ENCODE results near the gene ITPR2.

DNA sequence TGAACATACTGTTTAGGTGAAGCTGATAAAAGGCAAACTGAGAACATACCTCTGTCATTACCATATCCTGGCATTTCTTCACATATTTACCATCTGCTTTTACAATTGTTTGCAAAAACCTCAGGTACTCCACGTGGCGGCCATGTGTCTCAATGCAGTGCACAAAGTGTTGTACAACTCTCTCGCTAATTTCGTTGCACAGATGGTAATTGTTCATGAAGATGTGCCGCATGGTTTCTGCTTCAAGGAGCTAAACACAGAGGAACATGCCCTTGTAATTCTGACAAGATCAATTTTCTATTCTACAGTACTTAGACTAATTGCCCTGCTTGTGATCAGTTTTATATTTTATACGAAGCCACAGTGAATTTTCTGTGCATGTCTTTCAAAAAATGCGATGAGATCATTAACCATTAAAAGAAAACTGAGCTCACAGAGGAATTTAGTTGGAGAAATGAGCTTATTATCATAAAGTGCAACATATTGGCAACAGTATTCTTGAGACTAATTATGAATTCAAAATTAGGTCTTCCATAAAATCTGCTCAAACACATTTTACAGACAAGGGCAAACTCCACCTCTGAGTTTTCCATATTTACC lies 233.8 kb downstream of the ITPR2 start:
- TF ChIP-seq, protein P1, sequence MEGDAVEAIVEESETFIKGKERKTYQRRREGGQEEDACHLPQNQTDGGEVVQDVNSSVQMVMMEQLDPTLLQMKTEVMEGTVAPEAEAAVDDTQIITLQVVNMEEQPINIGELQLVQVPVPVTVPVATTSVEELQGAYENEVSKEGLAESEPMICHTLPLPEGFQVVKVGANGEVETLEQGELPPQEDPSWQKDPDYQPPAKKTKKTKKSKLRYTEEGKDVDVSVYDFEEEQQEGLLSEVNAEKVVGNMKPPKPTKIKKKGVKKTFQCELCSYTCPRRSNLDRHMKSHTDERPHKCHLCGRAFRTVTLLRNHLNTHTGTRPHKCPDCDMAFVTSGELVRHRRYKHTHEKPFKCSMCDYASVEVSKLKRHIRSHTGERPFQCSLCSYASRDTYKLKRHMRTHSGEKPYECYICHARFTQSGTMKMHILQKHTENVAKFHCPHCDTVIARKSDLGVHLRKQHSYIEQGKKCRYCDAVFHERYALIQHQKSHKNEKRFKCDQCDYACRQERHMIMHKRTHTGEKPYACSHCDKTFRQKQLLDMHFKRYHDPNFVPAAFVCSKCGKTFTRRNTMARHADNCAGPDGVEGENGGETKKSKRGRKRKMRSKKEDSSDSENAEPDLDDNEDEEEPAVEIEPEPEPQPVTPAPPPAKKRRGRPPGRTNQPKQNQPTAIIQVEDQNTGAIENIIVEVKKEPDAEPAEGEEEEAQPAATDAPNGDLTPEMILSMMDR (IDR thresholded peaks at IDR 0.05; ENCODE audit: control extremely low read depth in 1 of 3, insufficient read depth in 1 of 3, low read depth in 1 of 3, low read length in 3 of 3) = no peak
- TF ChIP-seq HDAC2 (IDR thresholded peaks at IDR 0.05; ENCODE audit: borderline replicate concordance in 1 of 2, low read depth in 2 of 2, low read length in 2 of 2) = no peak
- TF ChIP-seq GABPA (IDR thresholded peaks at IDR 0.05; ENCODE audit: borderline replicate concordance, insufficient read depth, low read length) = no peak
- no peak for TF ChIP-seq SP1 (IDR thresholded peaks at IDR 0.05; ENCODE audit: low read depth, low read length)
- TF ChIP-seq, protein P2, sequence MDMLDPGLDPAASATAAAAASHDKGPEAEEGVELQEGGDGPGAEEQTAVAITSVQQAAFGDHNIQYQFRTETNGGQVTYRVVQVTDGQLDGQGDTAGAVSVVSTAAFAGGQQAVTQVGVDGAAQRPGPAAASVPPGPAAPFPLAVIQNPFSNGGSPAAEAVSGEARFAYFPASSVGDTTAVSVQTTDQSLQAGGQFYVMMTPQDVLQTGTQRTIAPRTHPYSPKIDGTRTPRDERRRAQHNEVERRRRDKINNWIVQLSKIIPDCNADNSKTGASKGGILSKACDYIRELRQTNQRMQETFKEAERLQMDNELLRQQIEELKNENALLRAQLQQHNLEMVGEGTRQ (IDR thresholded peaks at IDR 0.05; ENCODE audit: low read length) = no peak
- TF ChIP-seq POLR2AphosphoS5 (IDR thresholded peaks at IDR 0.05; ENCODE audit: low read depth, low read length) = no peak
- TF ChIP-seq POLR2A (IDR thresholded peaks at IDR 0.05; ENCODE audit: control extremely low read depth in 1 of 2, low read depth in 2 of 2, low read length in 2 of 2) = no peak
- no peak for TF ChIP-seq EGR1 (IDR thresholded peaks at IDR 0.05; ENCODE audit: borderline replicate concordance, low read depth, low read length)
- TF ChIP-seq, protein P3, sequence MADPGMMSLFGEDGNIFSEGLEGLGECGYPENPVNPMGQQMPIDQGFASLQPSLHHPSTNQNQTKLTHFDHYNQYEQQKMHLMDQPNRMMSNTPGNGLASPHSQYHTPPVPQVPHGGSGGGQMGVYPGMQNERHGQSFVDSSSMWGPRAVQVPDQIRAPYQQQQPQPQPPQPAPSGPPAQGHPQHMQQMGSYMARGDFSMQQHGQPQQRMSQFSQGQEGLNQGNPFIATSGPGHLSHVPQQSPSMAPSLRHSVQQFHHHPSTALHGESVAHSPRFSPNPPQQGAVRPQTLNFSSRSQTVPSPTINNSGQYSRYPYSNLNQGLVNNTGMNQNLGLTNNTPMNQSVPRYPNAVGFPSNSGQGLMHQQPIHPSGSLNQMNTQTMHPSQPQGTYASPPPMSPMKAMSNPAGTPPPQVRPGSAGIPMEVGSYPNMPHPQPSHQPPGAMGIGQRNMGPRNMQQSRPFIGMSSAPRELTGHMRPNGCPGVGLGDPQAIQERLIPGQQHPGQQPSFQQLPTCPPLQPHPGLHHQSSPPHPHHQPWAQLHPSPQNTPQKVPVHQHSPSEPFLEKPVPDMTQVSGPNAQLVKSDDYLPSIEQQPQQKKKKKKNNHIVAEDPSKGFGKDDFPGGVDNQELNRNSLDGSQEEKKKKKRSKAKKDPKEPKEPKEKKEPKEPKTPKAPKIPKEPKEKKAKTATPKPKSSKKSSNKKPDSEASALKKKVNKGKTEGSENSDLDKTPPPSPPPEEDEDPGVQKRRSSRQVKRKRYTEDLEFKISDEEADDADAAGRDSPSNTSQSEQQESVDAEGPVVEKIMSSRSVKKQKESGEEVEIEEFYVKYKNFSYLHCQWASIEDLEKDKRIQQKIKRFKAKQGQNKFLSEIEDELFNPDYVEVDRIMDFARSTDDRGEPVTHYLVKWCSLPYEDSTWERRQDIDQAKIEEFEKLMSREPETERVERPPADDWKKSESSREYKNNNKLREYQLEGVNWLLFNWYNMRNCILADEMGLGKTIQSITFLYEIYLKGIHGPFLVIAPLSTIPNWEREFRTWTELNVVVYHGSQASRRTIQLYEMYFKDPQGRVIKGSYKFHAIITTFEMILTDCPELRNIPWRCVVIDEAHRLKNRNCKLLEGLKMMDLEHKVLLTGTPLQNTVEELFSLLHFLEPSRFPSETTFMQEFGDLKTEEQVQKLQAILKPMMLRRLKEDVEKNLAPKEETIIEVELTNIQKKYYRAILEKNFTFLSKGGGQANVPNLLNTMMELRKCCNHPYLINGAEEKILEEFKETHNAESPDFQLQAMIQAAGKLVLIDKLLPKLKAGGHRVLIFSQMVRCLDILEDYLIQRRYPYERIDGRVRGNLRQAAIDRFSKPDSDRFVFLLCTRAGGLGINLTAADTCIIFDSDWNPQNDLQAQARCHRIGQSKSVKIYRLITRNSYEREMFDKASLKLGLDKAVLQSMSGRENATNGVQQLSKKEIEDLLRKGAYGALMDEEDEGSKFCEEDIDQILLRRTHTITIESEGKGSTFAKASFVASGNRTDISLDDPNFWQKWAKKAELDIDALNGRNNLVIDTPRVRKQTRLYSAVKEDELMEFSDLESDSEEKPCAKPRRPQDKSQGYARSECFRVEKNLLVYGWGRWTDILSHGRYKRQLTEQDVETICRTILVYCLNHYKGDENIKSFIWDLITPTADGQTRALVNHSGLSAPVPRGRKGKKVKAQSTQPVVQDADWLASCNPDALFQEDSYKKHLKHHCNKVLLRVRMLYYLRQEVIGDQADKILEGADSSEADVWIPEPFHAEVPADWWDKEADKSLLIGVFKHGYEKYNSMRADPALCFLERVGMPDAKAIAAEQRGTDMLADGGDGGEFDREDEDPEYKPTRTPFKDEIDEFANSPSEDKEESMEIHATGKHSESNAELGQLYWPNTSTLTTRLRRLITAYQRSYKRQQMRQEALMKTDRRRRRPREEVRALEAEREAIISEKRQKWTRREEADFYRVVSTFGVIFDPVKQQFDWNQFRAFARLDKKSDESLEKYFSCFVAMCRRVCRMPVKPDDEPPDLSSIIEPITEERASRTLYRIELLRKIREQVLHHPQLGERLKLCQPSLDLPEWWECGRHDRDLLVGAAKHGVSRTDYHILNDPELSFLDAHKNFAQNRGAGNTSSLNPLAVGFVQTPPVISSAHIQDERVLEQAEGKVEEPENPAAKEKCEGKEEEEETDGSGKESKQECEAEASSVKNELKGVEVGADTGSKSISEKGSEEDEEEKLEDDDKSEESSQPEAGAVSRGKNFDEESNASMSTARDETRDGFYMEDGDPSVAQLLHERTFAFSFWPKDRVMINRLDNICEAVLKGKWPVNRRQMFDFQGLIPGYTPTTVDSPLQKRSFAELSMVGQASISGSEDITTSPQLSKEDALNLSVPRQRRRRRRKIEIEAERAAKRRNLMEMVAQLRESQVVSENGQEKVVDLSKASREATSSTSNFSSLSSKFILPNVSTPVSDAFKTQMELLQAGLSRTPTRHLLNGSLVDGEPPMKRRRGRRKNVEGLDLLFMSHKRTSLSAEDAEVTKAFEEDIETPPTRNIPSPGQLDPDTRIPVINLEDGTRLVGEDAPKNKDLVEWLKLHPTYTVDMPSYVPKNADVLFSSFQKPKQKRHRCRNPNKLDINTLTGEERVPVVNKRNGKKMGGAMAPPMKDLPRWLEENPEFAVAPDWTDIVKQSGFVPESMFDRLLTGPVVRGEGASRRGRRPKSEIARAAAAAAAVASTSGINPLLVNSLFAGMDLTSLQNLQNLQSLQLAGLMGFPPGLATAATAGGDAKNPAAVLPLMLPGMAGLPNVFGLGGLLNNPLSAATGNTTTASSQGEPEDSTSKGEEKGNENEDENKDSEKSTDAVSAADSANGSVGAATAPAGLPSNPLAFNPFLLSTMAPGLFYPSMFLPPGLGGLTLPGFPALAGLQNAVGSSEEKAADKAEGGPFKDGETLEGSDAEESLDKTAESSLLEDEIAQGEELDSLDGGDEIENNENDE (IDR thresholded peaks at IDR 0.05; ENCODE audit: insufficient replicate concordance, low read length) = no peak
